ENCODE results near the gene GNG7.

The GNG7 gene

GRCh38 chr19:2634228-2634951, 68.1 kb downstream of the GNG7 start:
- Histone ChIP-seq H3K9ac (ENCODE audit: low read depth, low read length) (no peak overlapping the region), H3K36me3 (ENCODE audit: insufficient read depth, low read length) (no peaks in the 10 kb centered on the region), H3K27me3 (ENCODE audit: control insufficient read depth, insufficient read depth, low read length) (no peaks in the 10 kb centered on the region), H3K4me1 (ENCODE audit: control insufficient read depth, insufficient read depth, low read length) (peaks cover 19% of the 10 kb centered on the region), H3K4me2 (ENCODE audit: low read length) (no peak overlapping the region), H3K9me3 (replicated peaks; ENCODE audit: low read length) (peaks cover 17% of the 10 kb centered on the region), H3K4me3 (ENCODE audit: low read length) (no peak overlapping the region)

- no peaks in the 10 kb centered on the region for H3K27me3 ChIP-seq (ENCODE audit: control insufficient read depth, insufficient read depth, low read length)
- H3K9ac ChIP-seq (ENCODE audit: low read depth, low read length), result no peak overlapping the region
- peaks cover 20% of the 10 kb centered on the region for H3K9me3 ChIP-seq (replicated peaks; ENCODE audit: low read length)
- H3K4me2 ChIP-seq (ENCODE audit: low read length), result no peak overlapping the region
- H3K4me1 ChIP-seq (ENCODE audit: control insufficient read depth, insufficient read depth, low read length), result peaks cover 14% of the 10 kb centered on the region
- no peak overlapping the region for H3K4me3 ChIP-seq (ENCODE audit: low read length)
- no peaks in the 10 kb centered on the region for H3K36me3 ChIP-seq (ENCODE audit: insufficient read depth, low read length)
Measured at GRCh38 chr19:2633693-2634075, 68.8 kb downstream of the GNG7 start.

GRCh38 chr19:2631213-2631821, 71.2 kb downstream of the GNG7 start:
- no peak overlapping the region for H3K4me2 ChIP-seq (ENCODE audit: low read length)

DNA sequence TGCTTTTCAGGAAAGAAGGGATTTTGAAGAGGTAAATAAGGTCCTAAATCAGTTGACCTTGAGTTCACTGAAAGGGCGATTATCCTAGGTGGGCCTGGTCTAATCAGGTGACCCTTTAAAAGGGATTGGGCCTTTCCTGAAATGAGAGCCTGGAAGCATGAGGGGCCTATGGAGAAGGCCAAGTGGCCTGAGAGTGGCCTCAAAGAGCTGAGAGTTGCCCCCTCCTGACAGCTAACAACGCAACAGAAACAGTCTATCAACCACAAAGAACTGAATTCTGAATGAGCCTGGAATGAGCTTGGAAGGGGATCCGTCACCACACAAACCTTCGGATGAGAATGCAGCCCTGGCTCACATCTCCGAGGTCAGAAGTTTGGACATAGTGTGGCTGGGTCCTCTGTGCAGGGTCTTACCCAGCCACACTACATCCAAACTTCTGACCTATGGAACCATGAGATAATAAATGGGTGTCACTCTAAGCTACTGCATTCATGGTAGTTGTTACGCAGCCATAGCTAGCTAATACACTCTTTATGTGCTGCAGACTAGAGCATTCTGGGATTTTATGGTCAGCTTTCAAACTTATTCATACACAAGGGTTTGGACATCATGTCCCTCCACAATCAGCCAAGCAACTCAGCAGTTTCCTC, 72.0 kb downstream of the GNG7 start:
- H3K9ac ChIP-seq (ENCODE audit: low read depth, low read length), result no peak overlapping the region
- no peak overlapping the region for H3K4me3 ChIP-seq (ENCODE audit: low read length)
- no peaks in the 10 kb centered on the region for H3K27me3 ChIP-seq (ENCODE audit: control insufficient read depth, insufficient read depth, low read length)
- peaks cover 30% of the 10 kb centered on the region for H3K9me3 ChIP-seq (replicated peaks; ENCODE audit: low read length)
- H3K4me2 ChIP-seq (ENCODE audit: low read length), result no peak overlapping the region
- peaks cover 17% of the 10 kb centered on the region for H3K4me1 ChIP-seq (ENCODE audit: control insufficient read depth, insufficient read depth, low read length)
- H3K36me3 ChIP-seq (ENCODE audit: insufficient read depth, low read length), result no peaks in the 10 kb centered on the region

More at GRCh38 chr19:2631213-2631821, 71.2 kb downstream of the GNG7 start:
- Histone ChIP-seq H3K9me3 (replicated peaks; ENCODE audit: low read length) (peaks cover 30% of the 10 kb centered on the region), H3K4me1 (ENCODE audit: control insufficient read depth, insufficient read depth, low read length) (peaks cover 22% of the 10 kb centered on the region), H3K9ac (ENCODE audit: low read depth, low read length) (no peak overlapping the region), H3K27me3 (ENCODE audit: control insufficient read depth, insufficient read depth, low read length) (no peaks in the 10 kb centered on the region), H3K36me3 (ENCODE audit: insufficient read depth, low read length) (no peaks in the 10 kb centered on the region), H3K4me3 (ENCODE audit: low read length) (no peak overlapping the region)

DNA sequence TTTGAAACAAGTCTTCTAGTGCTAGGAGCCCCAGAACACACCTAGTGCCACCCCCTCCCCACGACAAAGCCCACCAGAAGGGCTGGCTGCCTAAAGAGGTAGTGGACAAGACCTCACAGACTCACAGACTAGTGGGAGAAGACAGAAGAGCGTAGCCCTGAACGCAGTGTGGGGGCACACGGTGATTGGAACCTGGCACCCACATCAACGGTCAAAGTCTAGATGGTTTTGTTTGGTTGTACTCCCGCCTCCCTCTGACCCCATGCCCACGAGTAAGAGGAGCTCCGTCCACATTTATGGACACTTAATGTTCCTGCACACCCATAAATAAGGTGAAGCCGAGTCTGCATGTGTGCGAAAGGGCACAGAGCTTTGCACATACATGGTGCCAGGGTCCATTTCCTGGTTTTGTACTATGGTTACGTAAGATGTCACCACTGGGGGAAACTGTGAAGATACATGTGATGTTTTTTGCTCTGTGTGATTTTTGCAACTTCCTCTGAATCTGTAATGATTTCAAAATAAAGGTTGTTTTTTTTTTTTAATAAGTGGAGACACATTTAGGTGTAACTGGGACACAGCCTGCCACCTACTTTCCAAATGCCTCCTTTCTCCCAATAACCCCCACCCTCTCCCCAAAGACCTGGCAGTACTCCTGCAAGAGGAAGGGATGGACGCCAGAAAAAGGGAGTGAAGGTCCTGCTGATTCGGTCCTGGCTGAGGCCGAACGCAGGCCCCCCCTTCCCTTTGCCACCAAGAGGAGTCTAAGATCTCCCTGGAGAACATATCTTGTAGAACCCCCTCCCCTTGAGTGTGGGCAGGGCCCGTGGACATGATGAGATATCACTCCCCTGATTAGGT, 72.8 kb downstream of the GNG7 start:
- Histone ChIP-seq H3K4me1 (ENCODE audit: control insufficient read depth, insufficient read depth, low read length) (peaks cover 18% of the 10 kb centered on the region), H3K4me2 (ENCODE audit: low read length) (no peak overlapping the region), H3K9me3 (replicated peaks; ENCODE audit: low read length) (peaks cover 30% of the 10 kb centered on the region), H3K9ac (ENCODE audit: low read depth, low read length) (no peak overlapping the region), H3K27me3 (ENCODE audit: control insufficient read depth, insufficient read depth, low read length) (no peaks in the 10 kb centered on the region), H3K4me3 (ENCODE audit: low read length) (no peak overlapping the region), H3K36me3 (ENCODE audit: insufficient read depth, low read length) (no peaks in the 10 kb centered on the region)

DNA sequence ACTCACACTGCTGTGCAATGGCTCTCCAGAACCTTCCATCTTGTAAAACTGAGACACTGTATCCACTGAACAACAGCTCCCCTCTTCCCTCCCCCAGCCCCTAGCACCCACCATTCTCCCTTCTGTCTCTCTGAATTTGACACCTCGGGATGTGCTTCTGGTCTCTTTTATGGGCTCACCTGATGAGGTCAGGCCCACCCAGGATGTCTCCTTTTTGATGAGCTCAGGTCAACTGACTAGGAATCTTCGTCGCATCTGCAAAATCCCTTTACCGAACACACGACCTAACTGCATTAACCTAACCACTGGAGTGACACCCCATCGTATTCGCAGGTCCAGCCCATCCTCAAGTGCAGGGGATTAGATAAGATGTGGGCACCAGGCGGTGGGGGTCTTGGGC, 73.9 kb downstream of the GNG7 start:
- H3K9ac ChIP-seq (ENCODE audit: low read depth, low read length), result no peak overlapping the region

DNA sequence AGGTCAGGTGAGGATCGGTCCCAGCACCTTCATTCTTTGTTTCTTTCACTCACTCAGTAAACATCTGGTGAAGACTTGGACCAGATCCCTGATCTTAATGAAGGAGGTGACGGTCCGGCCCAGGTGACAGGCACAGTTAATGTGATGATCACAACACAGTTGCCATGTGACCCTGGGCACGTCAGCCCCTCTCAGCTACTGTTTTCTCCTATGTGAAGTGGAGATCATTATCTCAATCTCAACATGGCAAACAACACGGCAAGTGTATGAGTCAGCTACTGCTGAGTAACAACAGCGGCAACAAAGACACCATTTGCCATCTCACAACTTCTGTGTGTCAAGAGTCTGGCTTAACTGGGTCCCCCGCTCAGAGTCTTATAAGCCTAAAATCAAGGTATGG, 74.6 kb downstream of the GNG7 start:
- peak overlapping the region; percentile 5 for H3K4me3 ChIP-seq (ENCODE audit: low read length)
- H3K9me3 ChIP-seq (replicated peaks; ENCODE audit: low read length), result peaks cover 30% of the 10 kb centered on the region
- H3K9ac ChIP-seq (ENCODE audit: low read depth, low read length), result peak overlapping the region; percentile 28
- no peaks in the 10 kb centered on the region for H3K36me3 ChIP-seq (ENCODE audit: insufficient read depth, low read length)
- H3K27me3 ChIP-seq (ENCODE audit: control insufficient read depth, insufficient read depth, low read length), result no peaks in the 10 kb centered on the region
- H3K4me1 ChIP-seq (ENCODE audit: control insufficient read depth, insufficient read depth, low read length), result peaks cover 21% of the 10 kb centered on the region
- peak overlapping the region; percentile 38 for H3K4me2 ChIP-seq (ENCODE audit: low read length)

More for the DNA sequence above, 73.9 kb downstream of the GNG7 start:
- Histone ChIP-seq H3K4me3 (ENCODE audit: low read length) (no peak overlapping the region), H3K27me3 (ENCODE audit: control insufficient read depth, insufficient read depth, low read length) (no peaks in the 10 kb centered on the region), H3K4me2 (ENCODE audit: low read length) (no peak overlapping the region), H3K9me3 (replicated peaks; ENCODE audit: low read length) (peaks cover 30% of the 10 kb centered on the region), H3K36me3 (ENCODE audit: insufficient read depth, low read length) (no peaks in the 10 kb centered on the region), H3K4me1 (ENCODE audit: control insufficient read depth, insufficient read depth, low read length) (peaks cover 21% of the 10 kb centered on the region)

DNA sequence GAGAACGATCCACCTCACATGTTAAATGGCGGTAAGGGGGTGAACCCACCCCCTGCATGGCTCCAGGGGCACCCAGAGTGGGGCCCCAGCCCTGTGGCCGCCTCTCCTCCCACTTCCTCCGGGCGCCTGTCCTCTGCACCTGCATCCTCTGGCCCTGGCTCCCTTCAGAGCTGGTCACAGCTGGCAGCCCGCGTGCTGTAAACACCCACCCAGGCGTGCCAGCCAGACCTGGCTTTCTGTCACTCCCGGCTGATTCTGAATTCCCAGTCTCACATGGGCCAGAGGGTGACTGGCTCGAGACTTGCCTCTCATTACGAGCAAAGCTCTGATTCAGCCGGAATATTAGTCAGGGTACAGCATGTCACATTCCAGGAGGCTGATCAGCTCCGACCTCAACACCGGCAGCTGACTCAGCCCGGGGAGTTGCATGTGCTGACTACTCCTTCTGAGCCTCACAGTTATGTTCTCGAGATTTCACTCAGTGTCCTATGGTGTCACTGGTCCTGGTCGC, 75.1 kb downstream of the GNG7 start:
- H3K9me3 ChIP-seq (replicated peaks; ENCODE audit: low read length), result peaks cover 30% of the 10 kb centered on the region
- H3K4me3 ChIP-seq (ENCODE audit: low read length), result peak overlapping the region; percentile 5

GRCh38 chr19:2625434-2625833, 77.1 kb downstream of the GNG7 start:
- H3K4me1 ChIP-seq (ENCODE audit: control insufficient read depth, insufficient read depth, low read length), result peaks cover 21% of the 10 kb centered on the region
- H3K4me2 ChIP-seq (ENCODE audit: low read length), result no peak overlapping the region
- H3K9ac ChIP-seq (ENCODE audit: low read depth, low read length), result no peak overlapping the region
- H3K27me3 ChIP-seq (ENCODE audit: control insufficient read depth, insufficient read depth, low read length), result no peaks in the 10 kb centered on the region
- H3K36me3 ChIP-seq (ENCODE audit: insufficient read depth, low read length), result no peaks in the 10 kb centered on the region
- H3K9me3 ChIP-seq (replicated peaks; ENCODE audit: low read length), result peaks cover 23% of the 10 kb centered on the region
- H3K4me3 ChIP-seq (ENCODE audit: low read length), result no peak overlapping the region

More for the DNA sequence above, 75.1 kb downstream of the GNG7 start:
- H3K4me1 ChIP-seq (ENCODE audit: control insufficient read depth, insufficient read depth, low read length), result peaks cover 21% of the 10 kb centered on the region
- H3K4me2 ChIP-seq (ENCODE audit: low read length), result peak overlapping the region; percentile 54
- H3K27me3 ChIP-seq (ENCODE audit: control insufficient read depth, insufficient read depth, low read length), result no peaks in the 10 kb centered on the region
- H3K9ac ChIP-seq (ENCODE audit: low read depth, low read length), result peak overlapping the region; percentile 61
- H3K36me3 ChIP-seq (ENCODE audit: insufficient read depth, low read length), result no peaks in the 10 kb centered on the region

DNA sequence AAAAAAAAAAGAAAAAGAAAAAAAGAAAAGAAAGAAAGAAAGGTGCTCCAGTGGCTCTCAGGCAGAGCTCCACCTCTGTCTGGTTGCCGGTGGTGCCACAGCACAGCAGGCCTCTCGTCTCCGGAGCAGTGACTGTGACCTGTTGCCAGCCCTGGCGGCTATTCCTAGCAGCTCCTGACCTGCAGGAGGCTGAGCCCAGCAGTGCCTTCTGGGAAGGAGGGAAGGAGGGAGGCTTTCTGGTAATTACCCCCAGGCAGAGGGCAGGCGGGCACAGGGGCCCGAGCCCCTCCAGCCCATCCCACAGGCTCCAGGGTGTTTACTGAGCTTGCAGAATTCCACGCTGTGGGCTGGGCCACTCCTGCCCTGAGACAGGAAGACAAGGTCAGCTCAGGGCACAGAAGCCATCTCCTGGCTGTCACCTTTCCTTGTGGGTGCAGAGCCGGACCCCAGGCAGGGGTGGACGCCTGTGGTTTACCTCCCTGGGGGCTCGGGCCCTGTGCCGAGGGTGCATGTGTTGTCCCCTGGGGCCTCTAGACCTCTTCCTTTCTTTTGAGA, 77.9 kb downstream of the GNG7 start:
- Histone ChIP-seq H3K9me3 (replicated peaks; ENCODE audit: low read length) (peaks cover 15% of the 10 kb centered on the region), H3K36me3 (ENCODE audit: insufficient read depth, low read length) (no peaks in the 10 kb centered on the region), H3K9ac (ENCODE audit: low read depth, low read length) (no peak overlapping the region), H3K27me3 (ENCODE audit: control insufficient read depth, insufficient read depth, low read length) (no peaks in the 10 kb centered on the region), H3K4me2 (ENCODE audit: low read length) (no peak overlapping the region), H3K4me1 (ENCODE audit: control insufficient read depth, insufficient read depth, low read length) (peaks cover 21% of the 10 kb centered on the region), H3K4me3 (ENCODE audit: low read length) (no peak overlapping the region)

GRCh38 chr19:2623798-2624197, 78.7 kb downstream of the GNG7 start:
- H3K36me3 ChIP-seq (ENCODE audit: insufficient read depth, low read length), result no peaks in the 10 kb centered on the region
- no peaks in the 10 kb centered on the region for H3K27me3 ChIP-seq (ENCODE audit: control insufficient read depth, insufficient read depth, low read length)
- H3K9ac ChIP-seq (ENCODE audit: low read depth, low read length), result no peak overlapping the region
- peaks cover 29% of the 10 kb centered on the region for H3K4me1 ChIP-seq (ENCODE audit: control insufficient read depth, insufficient read depth, low read length)
- H3K4me3 ChIP-seq (ENCODE audit: low read length), result no peak overlapping the region
- peaks cover 11% of the 10 kb centered on the region for H3K9me3 ChIP-seq (replicated peaks; ENCODE audit: low read length)
- H3K4me2 ChIP-seq (ENCODE audit: low read length), result no peak overlapping the region
